HepG2 (cell line): ENCODE data around the gene ZNF581. TPM values are rescaled to one million over a fixed set of nuclear protein-coding genes. Genes with fewer than 3 reads are reported as not detected.

Experiments used
- ATF7-NPFF ChIP-seq: sonication (generic); formaldehyde crosslinking; IDR thresholded peaks from 2 replicates; pipeline ENCODE4 v1.8.1; 2023; ENCODE audit warnings: mild to moderate bottlenecking, low read depth, missing genetic modification reagents, moderate library complexity
- BCL6 ChIP-seq: IDR thresholded peaks from 2 replicates; pipeline ENCODE4 v1.6.1; 2016; ENCODE audit warnings: missing genetic modification reagents, missing compliant biosample characterization
- ETV6 ChIP-seq: sonication (generic); formaldehyde crosslinking; conservative IDR thresholded peaks from 2 replicates; pipeline ENCODE4 v1.4.0; 2020; ENCODE audit warnings: missing genetic modification reagents
- HCFC1 ChIP-seq: fragments of 150-350 bp; IDR thresholded peaks from 2 replicates; pipeline ENCODE4 v1.6.1; 2014; ENCODE audit warnings: low read depth, low read length
- HMGA1 ChIP-seq: sonication (generic); formaldehyde crosslinking; conservative IDR thresholded peaks from 2 replicates; pipeline ENCODE4 v1.4.0; 2020; ENCODE audit warnings: missing genetic modification reagents
- HOXA7 ChIP-seq: sonication (generic); formaldehyde crosslinking; IDR thresholded peaks from 2 replicates; pipeline ENCODE4 v1.8.1; 2022; ENCODE audit warnings: mild to moderate bottlenecking, missing genetic modification reagents, moderate library complexity
- KAT8 ChIP-seq: IDR thresholded peaks from 2 replicates; pipeline ENCODE4 v1.6.1; 2016; ENCODE audit warnings: missing genetic modification reagents, missing compliant biosample characterization
- MAF1 ChIP-seq: sonication (generic); formaldehyde crosslinking; IDR thresholded peaks from 2 replicates; pipeline ENCODE4 v1.5.0; 2020; ENCODE audit warnings: missing genetic modification reagents, borderline replicate concordance
- MTA3 ChIP-seq: sonication (generic); formaldehyde crosslinking; IDR thresholded peaks from 2 replicates; pipeline ENCODE4 v1.4.0; 2020; ENCODE audit warnings: missing genetic modification reagents
- PHB2 ChIP-seq: fragments of 450-650 bp; IDR thresholded peaks from 2 replicates; pipeline ENCODE4 v1.6.1; 2018; ENCODE audit not compliant: partially characterized antibody
- PITX1 ChIP-seq: sonication (generic); formaldehyde crosslinking; IDR thresholded peaks from 2 replicates; pipeline ENCODE4 v1.5.1; 2020; ENCODE audit warnings: mild to moderate bottlenecking, missing genetic modification reagents
- RFXANK ChIP-seq: IDR thresholded peaks from 2 replicates; pipeline ENCODE4 v1.6.1; 2016
- TCF7L2 ChIP-seq: IDR thresholded peaks from 2 replicates; pipeline ENCODE4 v1.6.1; 2011; ENCODE audit warnings: mild to moderate bottlenecking, low read depth, low read length, moderate library complexity
- ZFP36L1 ChIP-seq: sonication (generic); formaldehyde crosslinking; IDR thresholded peaks from 2 replicates; pipeline ENCODE4 v1.8.0; 2022; ENCODE audit warnings: mild to moderate bottlenecking, missing genetic modification reagents, moderate library complexity
- ZNF180 ChIP-seq: sonication (generic); formaldehyde crosslinking; IDR thresholded peaks from 2 replicates; pipeline ENCODE4 v1.4.0; 2020; ENCODE audit warnings: low read depth, missing genetic modification reagents, borderline replicate concordance
- ZNF331 ChIP-seq: sonication (generic); formaldehyde crosslinking; IDR thresholded peaks from 2 replicates; pipeline ENCODE4 v1.4.0; 2020; ENCODE audit warnings: missing genetic modification reagents
- ZNF549 ChIP-seq: sonication (generic); formaldehyde crosslinking; IDR thresholded peaks from 2 replicates; pipeline ENCODE4 v1.5.0; 2020; ENCODE audit warnings: missing genetic modification reagents
- ZNF567 ChIP-seq: sonication (generic); formaldehyde crosslinking; IDR thresholded peaks from 2 replicates; pipeline ENCODE4 v1.8.1; 2023; ENCODE audit warnings: mild to moderate bottlenecking, missing genetic modification reagents, borderline replicate concordance
- ZNF577 ChIP-seq: sonication (generic); formaldehyde crosslinking; IDR thresholded peaks from 2 replicates; pipeline ENCODE4 v1.4.0; 2020; ENCODE audit warnings: mild to moderate bottlenecking, low read depth, missing genetic modification reagents, borderline replicate concordance
- ZNF670 ChIP-seq: sonication (generic); formaldehyde crosslinking; IDR thresholded peaks from 2 replicates; pipeline ENCODE4 v1.8.0; 2022; ENCODE audit warnings: mild to moderate bottlenecking, missing genetic modification reagents, borderline replicate concordance
- ZNF746 ChIP-seq: sonication (generic); formaldehyde crosslinking; IDR thresholded peaks from 2 replicates; pipeline ENCODE4 v1.8.0; 2022; ENCODE audit warnings: mild to moderate bottlenecking, missing genetic modification reagents
- ZNF790 ChIP-seq: sonication (generic); formaldehyde crosslinking; IDR thresholded peaks from 2 replicates; pipeline ENCODE4 v1.8.0; 2022; ENCODE audit warnings: missing genetic modification reagents, mild to moderate bottlenecking, borderline replicate concordance
- polyA plus RNA-seq, 8 experiments: library from polyadenylated mRNA; depleted of rRNA in 3 of 8; stranded (reverse) in 7 of 8; unstranded in 1 of 8; fragments of >200 nt; fragmentation: Illumina TruSeq in 4 of 8; extraction: Trizol in 4 of 8; gene quantifications; 2 replicates each; pipeline versions ENCODE4 v1.2.1 to v1.2.3, GENCODE V29; 2011 to 2016; ENCODE audit warnings: low read depth in 4 of 8, missing spikeins in 1 of 8, mixed read lengths in 1 of 8; ENCODE audit not compliant: insufficient read depth in 1 of 8
- total RNA-seq, 5 experiments: library from RNA; depleted of rRNA; stranded (reverse); fragments of >200 nt; fragmentation: Illumina TruSeq; extraction: Trizol; gene quantifications; 2 replicates each; pipeline ENCODE4 v1.2.3, GENCODE V29; 2016; ENCODE audit warnings: low read depth in 1 of 5
- TF ChIP-seq, protein P1 (sequence below): sonication (generic); formaldehyde crosslinking; IDR thresholded peaks from 2 replicates; pipeline ENCODE4 v1.5.0; 2020; ENCODE audit warnings: missing genetic modification reagents
- TF ChIP-seq, protein P2 (sequence below): sonication (generic); formaldehyde crosslinking; IDR thresholded peaks from 2 replicates; pipeline ENCODE4 v1.5.0; 2020; ENCODE audit warnings: mild to moderate bottlenecking, low read depth, missing genetic modification reagents, borderline replicate concordance
- TF ChIP-seq, protein P3 (sequence below): sonication (generic); formaldehyde crosslinking; IDR thresholded peaks from 2 replicates; pipeline ENCODE4 v1.8.1; 2023; ENCODE audit warnings: mild to moderate bottlenecking, inconsistent platforms, moderate library complexity, missing genetic modification reagents, borderline replicate concordance
- TF ChIP-seq, protein P4 (sequence below), 2 experiments: fragments of 450-650 bp in 1 of 2; sonication (generic) in 1 of 2; formaldehyde crosslinking; IDR thresholded peaks; 2 replicates each; pipeline versions ENCODE4 v1.5.0 to v1.8.0; 2020 to 2022; ENCODE audit warnings: mild to moderate bottlenecking in 1 of 2, missing genetic modification reagents in 1 of 2
- TF ChIP-seq, protein P5 (sequence below): sonication (generic); formaldehyde crosslinking; IDR thresholded peaks from 2 replicates; pipeline ENCODE4 v1.8.0; 2023; ENCODE audit warnings: mild to moderate bottlenecking, missing genetic modification reagents

ZNF581 gene
- total and polyA plus RNA-seq, 2 of the 13 experiments (the other 11 are each of a cell fraction or from before 2014, with no cell fraction given) = 19.6 to 49.5 TPM

DNA sequence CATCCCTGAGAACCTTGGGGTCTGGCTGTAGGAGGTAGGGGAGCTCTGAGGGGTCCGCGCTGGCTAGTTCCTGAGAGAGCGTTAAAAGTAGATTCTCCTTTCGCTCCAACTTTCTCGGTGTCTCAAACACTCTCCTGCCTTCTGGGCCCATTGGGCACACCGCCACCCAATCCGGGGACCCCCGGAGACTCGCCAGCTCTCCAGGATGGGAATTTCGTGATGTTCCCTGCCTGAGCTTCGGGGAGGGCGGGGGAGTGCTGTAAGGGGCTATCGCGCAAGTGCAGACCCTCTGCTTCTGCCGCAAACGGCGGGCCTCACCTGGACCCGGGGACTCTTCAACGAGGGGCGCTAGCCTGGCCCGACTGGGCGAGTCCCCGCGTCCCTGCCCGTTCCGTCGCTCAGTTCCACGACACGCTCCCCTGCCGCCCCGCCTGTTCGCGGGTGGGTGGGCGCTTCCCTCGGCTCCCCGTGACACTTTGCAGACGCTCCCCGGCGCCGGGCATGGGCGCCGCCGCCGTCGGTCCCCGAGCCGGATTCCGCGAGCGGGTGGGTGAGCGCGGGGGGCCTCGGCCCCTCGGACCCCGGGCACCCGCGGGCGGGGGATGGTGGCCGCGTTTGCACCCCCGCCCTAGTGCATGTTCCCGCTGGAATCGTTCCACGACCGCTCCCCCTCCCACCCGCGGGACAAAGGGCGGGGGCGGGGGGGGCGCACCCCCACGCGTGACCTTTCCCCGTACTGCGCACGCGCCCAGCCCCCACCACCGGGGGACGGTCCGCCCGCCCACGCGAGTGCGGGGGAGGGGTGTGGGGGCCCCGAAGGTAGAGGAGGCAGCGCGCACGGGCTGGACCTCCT lies 4.5 kb downstream of the ZNF581 start, which contains the start of gene CCDC106 (continued):
- TF ChIP-seq HCFC1 (no peak), ZNF180 (no peak), TCF7L2 (no peak), ZNF577 (CRISPR knock-in tag) (no peak), ZNF670 (CRISPR knock-in tag) (0 out of 2 replicates have a peak, but pooled peaks have one; percentile 33), HOXA7 (CRISPR knock-in tag) (no peak), ZFP36L1 (CRISPR knock-in tag) (no peak), PITX1 (no peak), HMGA1 (CRISPR knock-in tag) (no peak), ZNF746 (CRISPR knock-in tag) (no peak), ZNF549 (CRISPR knock-in tag) (no peak), ZNF790 (CRISPR knock-in tag) (no peak), ATF7-NPFF (CRISPR knock-in tag) (no peak), ZNF567 (CRISPR knock-in tag) (no peak), ETV6 (no peak), BCL6 (CRISPR knock-in tag) (peak; percentile 32; the same call in 1 of the 2 replicates), RFXANK (no peak), ZNF331 (CRISPR knock-in tag) (no peak), MTA3 (no peak), PHB2 (no peak), KAT8 (0 out of 2 replicates have a peak, but pooled peaks have one; percentile 54), MAF1 (peak; percentile 45; the same call in 1 of the 2 replicates)
- TF ChIP-seq, protein P1, sequence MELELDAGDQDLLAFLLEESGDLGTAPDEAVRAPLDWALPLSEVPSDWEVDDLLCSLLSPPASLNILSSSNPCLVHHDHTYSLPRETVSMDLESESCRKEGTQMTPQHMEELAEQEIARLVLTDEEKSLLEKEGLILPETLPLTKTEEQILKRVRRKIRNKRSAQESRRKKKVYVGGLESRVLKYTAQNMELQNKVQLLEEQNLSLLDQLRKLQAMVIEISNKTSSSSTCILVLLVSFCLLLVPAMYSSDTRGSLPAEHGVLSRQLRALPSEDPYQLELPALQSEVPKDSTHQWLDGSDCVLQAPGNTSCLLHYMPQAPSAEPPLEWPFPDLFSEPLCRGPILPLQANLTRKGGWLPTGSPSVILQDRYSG (CRISPR knock-in tag) = no peak
- TF ChIP-seq, protein P2, sequence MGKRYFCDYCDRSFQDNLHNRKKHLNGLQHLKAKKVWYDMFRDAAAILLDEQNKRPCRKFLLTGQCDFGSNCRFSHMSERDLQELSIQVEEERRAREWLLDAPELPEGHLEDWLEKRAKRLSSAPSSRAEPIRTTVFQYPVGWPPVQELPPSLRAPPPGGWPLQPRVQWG = no peak
- TF ChIP-seq, protein P3, sequence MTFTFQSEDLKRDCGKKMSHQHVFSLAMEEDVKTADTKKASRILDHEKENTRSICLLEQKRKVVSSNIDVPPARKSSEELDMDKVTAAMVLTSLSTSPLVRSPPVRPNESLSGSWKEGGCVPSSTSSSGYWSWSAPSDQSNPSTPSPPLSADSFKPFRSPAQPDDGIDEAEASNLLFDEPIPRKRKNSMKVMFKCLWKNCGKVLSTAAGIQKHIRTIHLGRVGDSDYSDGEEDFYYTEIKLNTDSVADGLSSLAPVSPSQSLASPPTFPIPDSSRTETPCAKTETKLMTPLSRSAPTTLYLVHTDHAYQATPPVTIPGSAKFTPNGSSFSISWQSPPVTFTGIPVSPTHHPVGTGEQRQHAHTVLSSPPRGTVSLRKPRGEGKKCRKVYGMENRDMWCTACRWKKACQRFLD (CRISPR knock-in tag) = no peak
- TF ChIP-seq, protein P4, sequence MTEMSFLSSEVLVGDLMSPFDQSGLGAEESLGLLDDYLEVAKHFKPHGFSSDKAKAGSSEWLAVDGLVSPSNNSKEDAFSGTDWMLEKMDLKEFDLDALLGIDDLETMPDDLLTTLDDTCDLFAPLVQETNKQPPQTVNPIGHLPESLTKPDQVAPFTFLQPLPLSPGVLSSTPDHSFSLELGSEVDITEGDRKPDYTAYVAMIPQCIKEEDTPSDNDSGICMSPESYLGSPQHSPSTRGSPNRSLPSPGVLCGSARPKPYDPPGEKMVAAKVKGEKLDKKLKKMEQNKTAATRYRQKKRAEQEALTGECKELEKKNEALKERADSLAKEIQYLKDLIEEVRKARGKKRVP (CRISPR knock-in tag; IDR thresholded peaks at IDR 0.05) = 0 out of 4 replicates have a peak, but pooled peaks of 1 of the 2 experiments have one; percentile 17
- TF ChIP-seq, protein P5, sequence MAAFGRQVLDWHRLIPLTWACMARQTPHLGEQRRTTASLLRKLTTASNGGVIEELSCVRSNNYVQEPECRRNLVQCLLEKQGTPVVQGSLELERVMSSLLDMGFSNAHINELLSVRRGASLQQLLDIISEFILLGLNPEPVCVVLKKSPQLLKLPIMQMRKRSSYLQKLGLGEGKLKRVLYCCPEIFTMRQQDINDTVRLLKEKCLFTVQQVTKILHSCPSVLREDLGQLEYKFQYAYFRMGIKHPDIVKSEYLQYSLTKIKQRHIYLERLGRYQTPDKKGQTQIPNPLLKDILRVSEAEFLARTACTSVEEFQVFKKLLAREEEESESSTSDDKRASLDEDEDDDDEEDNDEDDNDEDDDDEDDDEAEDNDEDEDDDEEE (CRISPR knock-in tag) = no peak
